ENCODE results near the gene PKHD1. TPM values are rescaled to one million over a fixed set of nuclear protein-coding genes. Genes with fewer than 3 reads are reported as not detected.

The PKHD1 gene
- total RNA-seq, 1 donor from 2014 or later = 0.04 TPM

GRCh38 chr6:51608383-51608782 is 479.0 kb downstream of the PKHD1 start:
- ATAC-seq = no peak

DNA sequence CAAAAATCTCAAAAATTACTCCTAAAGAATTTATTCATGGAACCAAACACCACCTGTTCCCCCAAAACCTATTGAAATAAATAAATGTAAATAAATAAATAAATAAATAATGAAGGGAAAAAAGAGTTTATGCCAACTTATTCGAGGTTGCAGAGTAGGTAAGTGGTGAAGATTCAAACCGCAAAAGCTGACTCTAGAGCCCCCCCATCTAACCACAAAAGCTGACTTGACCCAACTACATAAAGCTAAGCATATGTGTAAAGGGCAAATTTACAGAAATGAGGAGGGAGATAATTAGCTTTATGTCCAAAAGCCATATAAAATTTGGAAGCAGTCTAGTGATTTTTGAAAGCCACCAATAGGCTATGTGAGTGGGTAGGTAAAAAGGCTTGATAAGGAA is 486.9 kb downstream of the PKHD1 start:
- no peak for ATAC-seq

- no peak for ATAC-seq
Measured at GRCh38 chr6:51598171-51598570, 489.2 kb downstream of the PKHD1 start.

DNA sequence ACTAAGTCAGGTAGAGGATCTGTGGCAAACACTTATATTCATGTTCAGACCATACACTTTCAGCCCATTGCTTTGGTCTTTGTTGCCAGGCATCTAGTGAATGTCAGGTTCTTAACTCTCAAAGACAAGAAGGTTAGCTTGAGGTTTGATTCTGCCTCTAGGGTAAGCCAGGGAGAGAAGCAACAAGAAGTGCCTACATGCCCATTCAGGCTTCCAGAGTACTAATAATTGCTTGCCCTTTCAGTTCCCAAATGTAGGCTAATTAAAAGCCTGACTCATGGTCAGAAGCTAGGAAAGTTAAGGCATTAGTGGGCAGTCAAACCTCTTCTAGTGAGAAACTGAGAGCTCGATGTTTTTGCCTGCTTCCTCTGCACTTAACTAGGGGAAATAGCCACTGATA is 492.4 kb downstream of the PKHD1 start:
- no peak for ATAC-seq

DNA sequence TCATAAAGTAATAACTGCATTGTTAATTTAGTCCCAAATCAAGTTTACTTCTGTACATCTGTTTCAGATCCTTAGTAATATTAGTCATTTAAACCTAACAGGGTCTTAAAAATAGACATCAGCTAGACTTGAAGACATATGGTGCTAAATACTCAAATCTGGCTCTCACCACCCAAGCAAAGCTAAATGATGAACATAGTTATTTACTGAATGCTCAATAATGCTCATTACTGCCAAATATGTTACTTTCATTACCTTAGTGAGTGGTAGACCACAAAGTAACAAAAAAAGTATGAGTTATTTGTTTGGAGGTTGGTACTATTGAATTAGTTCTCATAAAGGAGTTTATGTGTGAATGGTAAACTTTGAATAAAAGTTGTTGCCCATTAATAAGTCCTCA is 502.1 kb downstream of the PKHD1 start:
- no peak for ATAC-seq

- no peak for ATAC-seq
Measured at GRCh38 chr6:51584163-51584562, 503.2 kb downstream of the PKHD1 start.

GRCh38 chr6:51578994-51579393 is 508.4 kb downstream of the PKHD1 start:
- no peak for ATAC-seq

DNA sequence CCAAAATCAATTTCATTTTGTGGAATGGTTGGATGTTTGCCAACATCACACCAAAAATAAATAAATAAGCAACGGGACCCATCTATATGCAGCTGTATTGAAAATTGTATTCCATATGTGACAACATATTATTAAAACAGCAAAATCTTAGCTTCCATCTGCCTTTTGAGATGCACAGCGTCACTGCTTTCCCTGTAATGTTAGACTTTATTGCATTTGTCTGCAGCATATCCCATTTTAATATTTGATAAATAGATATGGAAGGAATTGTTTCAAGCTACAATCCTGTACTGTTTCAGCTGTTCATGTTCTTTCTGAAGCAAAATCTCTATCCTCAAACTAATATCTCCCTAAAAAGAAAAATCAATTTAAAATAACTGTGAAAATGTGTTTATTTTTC is 509.1 kb downstream of the PKHD1 start:
- ATAC-seq = no peak

GRCh38 chr6:51574040-51574439 is 513.4 kb downstream of the PKHD1 start:
- ATAC-seq = no peak

DNA sequence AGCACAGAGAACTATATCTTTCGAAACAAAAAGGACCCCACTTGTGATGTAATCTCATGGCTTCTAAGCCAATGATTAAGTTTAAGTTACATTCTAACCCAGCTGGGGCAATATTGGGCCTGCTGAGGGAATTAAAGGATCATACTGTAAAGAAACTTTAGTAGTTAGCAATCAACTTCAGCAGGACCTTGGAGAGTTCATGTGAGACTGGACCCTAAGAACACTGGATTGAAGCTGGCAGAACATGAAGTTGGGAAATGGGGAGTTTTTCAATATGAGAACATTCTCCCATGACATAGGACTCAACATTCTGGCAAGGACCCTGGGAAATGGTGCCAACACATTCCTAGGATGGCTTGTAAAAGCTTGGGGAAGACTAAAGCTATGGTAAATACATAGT is 516.2 kb downstream of the PKHD1 start:
- no peak for ATAC-seq

DNA sequence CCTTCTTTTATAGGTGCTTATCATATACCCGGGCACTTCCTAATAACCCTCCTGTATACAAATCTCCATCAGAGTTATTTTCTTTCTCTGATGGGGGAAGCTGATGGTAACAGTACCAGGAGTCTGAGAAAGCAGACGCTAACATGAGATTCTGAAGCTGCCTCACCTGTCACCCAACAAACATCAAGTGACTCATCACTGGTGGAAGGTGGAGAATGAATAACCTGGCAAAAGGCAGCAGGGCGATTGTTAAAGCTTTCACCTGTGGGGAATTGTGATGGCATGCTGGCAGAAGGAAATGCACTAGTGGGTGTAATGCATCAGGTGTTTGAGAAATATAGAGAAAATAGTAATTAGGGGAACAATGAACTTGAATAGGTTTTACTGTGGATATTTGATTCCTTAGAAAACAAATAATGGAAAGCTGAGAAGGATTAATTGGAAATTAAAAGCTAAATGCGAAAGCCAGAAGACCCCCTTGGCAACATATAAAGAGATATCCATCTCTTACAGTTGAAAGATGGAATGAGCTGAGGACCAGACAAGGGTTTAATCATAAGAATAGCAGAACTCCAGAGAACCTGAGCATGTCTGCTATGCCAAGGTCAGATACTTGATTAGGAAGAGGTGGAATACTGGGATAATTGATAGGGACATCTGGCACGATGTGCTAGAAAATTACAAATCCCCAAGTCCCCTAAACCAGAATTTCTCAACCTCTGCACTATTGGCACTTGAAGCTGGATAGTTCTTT is 517.1 kb downstream of the PKHD1 start:
- peak; percentile 46 for ATAC-seq

- ATAC-seq = no peak
Measured at GRCh38 chr6:51569594-51569993, 517.8 kb downstream of the PKHD1 start.

DNA sequence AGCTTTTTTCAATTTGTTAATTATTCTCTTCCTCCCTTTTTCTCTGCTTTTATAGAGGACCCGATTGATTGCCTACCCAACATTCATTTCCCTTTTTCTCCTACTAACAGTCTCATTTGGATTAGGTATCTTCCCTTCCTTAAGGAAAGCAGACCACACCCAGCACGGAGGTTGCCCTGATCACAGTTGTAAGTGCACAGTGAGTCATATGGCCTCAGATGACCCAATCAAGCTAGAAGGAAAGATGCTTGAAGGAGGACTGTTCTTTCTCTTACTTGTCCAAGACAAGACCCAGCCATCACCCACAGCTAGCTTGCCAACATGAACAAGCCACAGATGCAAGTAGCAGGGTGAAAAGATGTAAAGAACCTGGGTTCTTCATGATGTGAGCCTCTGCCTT is 518.6 kb downstream of the PKHD1 start:
- peak; percentile 54 for ATAC-seq

DNA sequence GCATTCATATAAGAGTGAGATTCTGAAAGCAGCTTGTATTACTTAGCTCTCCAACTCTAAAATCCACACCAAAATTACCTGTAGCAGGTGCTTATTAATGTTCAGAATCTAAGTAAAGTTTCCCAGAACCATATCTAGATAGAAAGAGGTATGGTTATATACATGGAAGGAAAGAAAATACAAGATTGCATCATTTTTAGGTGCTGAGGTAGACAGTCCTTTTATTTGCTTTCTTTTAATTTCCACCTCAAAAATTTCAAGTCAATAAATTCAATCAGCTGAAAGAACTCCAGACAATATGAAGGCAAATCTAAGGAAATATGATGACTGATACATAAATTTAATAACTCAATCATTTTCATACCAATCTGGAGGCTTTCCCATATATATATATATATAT is 521.9 kb downstream of the PKHD1 start:
- ATAC-seq = no peak

Other genes with a start within 250 kb of the PKHD1 start
- gene IL17A, start 98.8 kb upstream of the PKHD1 start, total RNA-seq = not detected
- 0.20 TPM for gene IL17F, start 156.9 kb upstream of the PKHD1 start, total RNA-seq
- gene MCM3, start 197.1 kb upstream of the PKHD1 start, total RNA-seq = 30.3 TPM